DOHH2 (cell line): Measurements from ENCODE around the gene CIC.
"Not testable (repeated sequence)": the region's sequence is repeated elsewhere in the genome, so short reads cannot be mapped to it uniquely, and the experiment has no call there.

Experiments used
- H3F3A ChIP-seq: fragments of 200-600 bp; sonication (generic), shearing (Covaris generic); 2 replicates; pipeline ENCODE4 v1.6.0; 2016; ENCODE audit warnings: antibody characterized with exemption, mild to moderate bottlenecking; ENCODE audit not compliant: control insufficient read depth, insufficient read depth
- H3K27ac ChIP-seq: fragments of 200-600 bp; sonication (generic); 2 replicates; pipeline ENCODE4 v1.5.1; 2014; ENCODE audit warnings: low read depth, mild to moderate bottlenecking, low read length, moderate library complexity
- H3K27me3 ChIP-seq: fragments of 200-600 bp; sonication (generic); 2 replicates; pipeline ENCODE4 v1.6.1; 2014; ENCODE audit warnings: mild to moderate bottlenecking, low read length, mixed read lengths; ENCODE audit not compliant: control insufficient read depth
- H3K36me3 ChIP-seq: fragments of 200-600 bp; sonication (generic); 2 replicates; pipeline ENCODE4 v1.6.1; 2014; ENCODE audit warnings: mild to moderate bottlenecking, low read length, moderate library complexity, mixed read lengths; ENCODE audit not compliant: control insufficient read depth
- H3K4me1 ChIP-seq: fragments of 200-600 bp; sonication (generic); 2 replicates; pipeline ENCODE4 v1.6.1; 2014; ENCODE audit warnings: mild to moderate bottlenecking, low read length, mixed read lengths; ENCODE audit not compliant: control insufficient read depth
- H3K4me2 ChIP-seq: fragments of 200-600 bp; sonication (generic); 2 replicates; pipeline ENCODE4 v1.6.0; 2014; ENCODE audit warnings: mild to moderate bottlenecking, low read length, moderate library complexity
- H3K4me3 ChIP-seq: fragments of 200-600 bp; sonication (generic); 2 replicates; pipeline ENCODE4 v1.5.1; 2014; ENCODE audit warnings: mild to moderate bottlenecking, low read length, mixed read lengths
- H3K79me2 ChIP-seq: fragments of 200-600 bp; sonication (generic); 2 replicates; pipeline ENCODE4 v1.6.1; 2014; ENCODE audit warnings: mild to moderate bottlenecking, low read length, mixed read lengths; ENCODE audit not compliant: control insufficient read depth
- H3K9me2 ChIP-seq: fragments of 200-600 bp; sonication (generic); replicated peaks from 2 replicates; pipeline ENCODE4 v1.6.1; 2014; ENCODE audit warnings: mild to moderate bottlenecking, low read length, mixed read lengths; ENCODE audit not compliant: control insufficient read depth
- H3K9me3 ChIP-seq: fragments of 200-600 bp; sonication (generic); 2 replicates; pipeline ENCODE4 v1.6.1; 2014; ENCODE audit warnings: antibody characterized with exemption, low read length, mixed read lengths; ENCODE audit not compliant: control insufficient read depth, insufficient read depth
- H4K20me1 ChIP-seq: fragments of 200-600 bp; sonication (generic); 2 replicates; pipeline ENCODE4 v1.6.0; 2014; ENCODE audit warnings: low read depth, mild to moderate bottlenecking, antibody characterized with exemption, low read length, moderate library complexity; ENCODE audit not compliant: control insufficient read depth, insufficient read depth
- EZH2phosphoT487 ChIP-seq: fragments of 200-600 bp; sonication (generic); IDR thresholded peaks from 2 replicates; pipeline ENCODE4 v1.6.1; 2017; ENCODE audit warnings: borderline replicate concordance, mild to moderate bottlenecking, antibody characterized with exemption, low read length, moderate library complexity, mixed read lengths
- TF ChIP-seq, protein P1 (sequence below): fragments of 200-600 bp; sonication (generic); IDR thresholded peaks from one replicate; pipeline ENCODE4 v1.5.1; 2014; ENCODE audit warnings: antibody characterized with exemption, mild to moderate bottlenecking, low read depth, low read length; ENCODE audit not compliant: poor library complexity, severe bottlenecking

CIC gene

DNA sequence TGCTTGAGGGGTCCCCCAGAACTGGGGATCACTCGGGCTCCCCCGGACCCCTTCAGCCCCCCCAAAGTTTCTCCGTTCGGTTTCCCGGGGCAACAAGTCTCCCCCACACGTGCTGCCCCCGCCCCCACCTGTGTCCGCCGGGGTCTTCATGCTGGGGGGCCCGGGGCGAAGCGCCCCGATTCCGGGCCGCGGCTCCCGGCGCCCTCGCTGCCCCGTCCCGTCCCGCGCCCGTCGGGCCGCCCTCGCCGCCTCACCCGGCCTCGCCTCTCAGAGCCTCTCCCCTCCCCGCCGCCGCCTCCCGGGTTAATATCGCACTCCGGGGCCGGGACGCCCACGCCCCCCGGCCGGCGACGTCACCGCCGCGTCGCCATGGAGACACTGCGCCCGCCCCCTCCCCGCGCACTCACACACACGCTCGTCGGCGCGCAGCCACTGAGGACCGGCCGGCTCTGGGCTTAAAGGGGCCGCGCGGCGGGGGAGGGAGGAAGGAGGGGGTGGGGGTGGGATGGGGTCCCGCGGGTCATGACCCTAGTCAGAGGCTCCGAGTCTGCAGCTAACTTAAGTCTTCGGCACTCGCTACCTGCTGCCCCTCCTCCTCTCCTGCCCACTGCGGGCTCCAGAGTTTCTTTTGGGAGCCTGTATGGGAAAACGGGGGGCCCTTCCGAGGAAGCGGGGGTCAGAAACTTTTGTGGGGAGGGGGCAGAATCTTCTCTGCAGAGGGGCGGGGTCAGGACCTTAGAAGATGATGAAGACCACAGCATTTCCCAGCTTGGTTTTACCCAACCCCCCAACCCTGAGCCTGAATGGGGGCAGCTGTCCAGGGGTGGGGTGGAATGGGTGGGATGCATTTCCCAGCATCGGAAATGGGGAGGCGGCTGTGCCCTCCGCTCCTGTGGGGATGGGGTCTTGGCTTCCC, 13.9 kb upstream of the CIC start, which contains the start of gene ERF:
ERF (minus strand) TSS at position 279 of the 916 bp plus-strand sequence; CDS start at position 150, 129 bp downstream.
- Histone ChIP-seq H3K4me2 (peak within 1 kb of the TSS; percentile 74), H4K20me1 (no peaks in the 10 kb centered on the region; the same call in 1 of the 2 replicates), H3F3A (no peaks in the 10 kb centered on the region), H3K4me3 (peak within 1 kb of the TSS; percentile 93), H3K9me2 (no peaks in the 10 kb centered on the region), H3K27me3 (peaks cover 10% of the 10 kb centered on the region), H3K36me3 (peaks cover 32% of the 10 kb centered on the region), H3K79me2 (peaks cover 45% of the 10 kb centered on the region), H3K9me3 (no peaks in the 10 kb centered on the region), H3K4me1 (peaks cover 29% of the 10 kb centered on the region), H3K27ac (peak within 1 kb of the TSS; percentile 80)
- TF ChIP-seq, protein P1, sequence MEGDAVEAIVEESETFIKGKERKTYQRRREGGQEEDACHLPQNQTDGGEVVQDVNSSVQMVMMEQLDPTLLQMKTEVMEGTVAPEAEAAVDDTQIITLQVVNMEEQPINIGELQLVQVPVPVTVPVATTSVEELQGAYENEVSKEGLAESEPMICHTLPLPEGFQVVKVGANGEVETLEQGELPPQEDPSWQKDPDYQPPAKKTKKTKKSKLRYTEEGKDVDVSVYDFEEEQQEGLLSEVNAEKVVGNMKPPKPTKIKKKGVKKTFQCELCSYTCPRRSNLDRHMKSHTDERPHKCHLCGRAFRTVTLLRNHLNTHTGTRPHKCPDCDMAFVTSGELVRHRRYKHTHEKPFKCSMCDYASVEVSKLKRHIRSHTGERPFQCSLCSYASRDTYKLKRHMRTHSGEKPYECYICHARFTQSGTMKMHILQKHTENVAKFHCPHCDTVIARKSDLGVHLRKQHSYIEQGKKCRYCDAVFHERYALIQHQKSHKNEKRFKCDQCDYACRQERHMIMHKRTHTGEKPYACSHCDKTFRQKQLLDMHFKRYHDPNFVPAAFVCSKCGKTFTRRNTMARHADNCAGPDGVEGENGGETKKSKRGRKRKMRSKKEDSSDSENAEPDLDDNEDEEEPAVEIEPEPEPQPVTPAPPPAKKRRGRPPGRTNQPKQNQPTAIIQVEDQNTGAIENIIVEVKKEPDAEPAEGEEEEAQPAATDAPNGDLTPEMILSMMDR, result no peak
- no peak for TF ChIP-seq EZH2phosphoT487

DNA sequence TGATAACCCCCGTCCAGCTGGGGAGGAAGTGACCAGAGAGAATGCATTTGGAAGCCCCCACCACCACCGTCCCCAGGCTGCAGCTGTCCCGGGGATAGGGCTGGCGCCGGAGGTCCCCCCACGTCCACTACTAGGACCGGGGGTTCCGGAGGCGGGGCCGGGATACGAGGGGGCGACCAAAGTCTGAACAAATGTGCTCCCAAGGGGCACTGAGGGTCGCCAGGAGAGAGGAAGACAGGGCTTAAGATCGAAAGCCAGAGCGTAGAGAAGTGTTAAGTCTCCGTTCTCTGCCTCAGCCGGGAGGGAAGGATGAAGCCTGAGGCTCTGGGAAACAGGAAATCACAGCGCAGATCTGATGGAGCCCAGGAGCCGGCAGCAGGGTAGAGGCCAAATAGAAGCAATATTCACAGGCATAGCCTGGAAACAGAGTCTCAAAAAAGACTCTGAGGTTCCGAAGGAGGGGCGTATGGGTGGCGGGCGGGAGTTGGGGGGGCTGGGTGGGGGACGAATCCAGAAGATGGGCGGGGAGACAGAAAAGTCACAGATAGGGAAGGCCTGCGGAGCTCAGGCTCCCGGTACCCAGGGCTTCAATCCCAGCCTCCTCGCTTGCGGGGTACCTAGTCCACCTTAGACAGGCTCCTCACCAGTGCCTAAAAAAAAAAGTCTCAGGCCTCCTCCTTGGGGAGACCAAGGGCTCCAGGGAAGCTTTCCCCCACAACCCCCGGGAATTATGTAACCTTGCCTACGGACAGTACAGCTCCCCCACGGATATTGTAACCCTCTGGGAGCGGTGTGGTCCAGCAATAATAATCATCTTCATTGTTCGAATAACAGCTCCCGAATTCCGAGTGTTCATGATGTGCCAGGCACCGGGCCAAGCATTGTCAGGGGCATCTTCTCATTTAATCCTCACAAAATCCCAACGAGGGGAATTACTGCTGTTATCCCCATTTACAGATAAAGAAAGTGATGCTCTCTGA, 13.0 kb upstream of the CIC start:
- peaks cover 12% of the 10 kb centered on the region for H3K27me3 ChIP-seq
- H4K20me1 ChIP-seq, result no peaks in the 10 kb centered on the region; the same call in 1 of the 2 replicates
- H3K36me3 ChIP-seq, result peaks cover 23% of the 10 kb centered on the region
- no peaks in the 10 kb centered on the region for H3K9me3 ChIP-seq
- no peak overlapping the region for H3K27ac ChIP-seq
- no peaks in the 10 kb centered on the region for H3K9me2 ChIP-seq
- H3K4me3 ChIP-seq, result peak overlapping the region; percentile 74
- TF ChIP-seq EZH2phosphoT487, result no peak
- TF ChIP-seq, protein P1, result no peak
- H3K4me2 ChIP-seq, result peak overlapping the region; percentile 74
- no peaks in the 10 kb centered on the region for H3F3A ChIP-seq
- H3K79me2 ChIP-seq, result peaks cover 36% of the 10 kb centered on the region
- H3K4me1 ChIP-seq, result peaks cover 24% of the 10 kb centered on the region

- H4K20me1 ChIP-seq, H3K4me3 ChIP-seq, H3K4me2 ChIP-seq, H3K9me3 ChIP-seq, H3K9me2 ChIP-seq, H3F3A ChIP-seq, H3K27ac ChIP-seq: not testable (repeated sequence)
- H3K79me2 ChIP-seq, result peaks cover 19% of the 10 kb centered on the region
- peaks cover 15% of the 10 kb centered on the region for H3K36me3 ChIP-seq
- H3K27me3 ChIP-seq, result peaks cover 15% of the 10 kb centered on the region
- H3K4me1 ChIP-seq, result peaks cover 10% of the 10 kb centered on the region
Observed at GRCh38 chr19:42257842-42258241, 11.2 kb upstream of the CIC start.
